ENCODE measurements around the gene SPDYE5.
"Not testable (repeated sequence)": the region's sequence is repeated elsewhere in the genome, so short reads cannot be mapped to it uniquely, and the experiment has no call there.

The SPDYE5 gene, protein sequence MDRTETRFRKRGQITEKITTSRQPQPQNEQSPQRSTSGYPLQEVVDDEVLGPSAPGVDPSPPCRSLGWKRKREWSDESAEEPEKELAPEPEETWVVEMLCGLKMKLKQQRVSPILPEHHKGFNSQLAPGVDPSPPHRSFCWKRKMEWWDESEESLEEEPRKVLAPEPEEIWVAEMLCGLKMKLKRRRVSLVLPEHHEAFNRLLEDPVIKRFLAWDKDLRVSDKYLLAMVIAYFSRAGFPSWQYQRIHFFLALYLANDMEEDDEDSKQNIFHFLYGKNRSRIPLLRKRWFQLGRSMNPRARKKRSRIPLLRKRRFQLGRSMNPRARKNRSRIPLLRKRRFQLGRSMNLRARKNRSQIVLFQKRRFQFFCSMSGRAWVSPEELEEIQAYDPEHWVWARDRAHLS

GRCh38 chr7:75492020-75492419 lies at the start of gene SPDYE5:
TSS of gene SPDYE5 (plus strand) at chr7:75492320. CDS start at chr7:75494048, 1,728 bp downstream.
- not testable (repeated sequence) for H3K36me3 ChIP-seq (ENCODE audit: insufficient read depth, low read length); H3K9me3 ChIP-seq (ENCODE audit: low read length); H3K4me3 ChIP-seq (ENCODE audit: low read length); H2AFZ ChIP-seq (ENCODE audit: low read depth, low read length); H3K27me3 ChIP-seq (ENCODE audit: insufficient read depth, low read length); H3K4me1 ChIP-seq (ENCODE audit: insufficient read depth, low read length)

GRCh38 chr7:75442465-75443111 lies 49.5 kb upstream of the SPDYE5 start:
- peaks cover 24% of the 10 kb centered on the region for H3K36me3 ChIP-seq (ENCODE audit: insufficient read depth, low read length)
- not testable (repeated sequence) for H2AFZ ChIP-seq (ENCODE audit: low read depth, low read length); H3K4me1 ChIP-seq (ENCODE audit: insufficient read depth, low read length); H3K9me3 ChIP-seq (ENCODE audit: low read length); H3K27me3 ChIP-seq (ENCODE audit: insufficient read depth, low read length)
- peak overlapping the region; percentile 73 for H3K4me3 ChIP-seq (ENCODE audit: low read length)

- not testable (repeated sequence) for H3K36me3 ChIP-seq (ENCODE audit: insufficient read depth, low read length); H2AFZ ChIP-seq (ENCODE audit: low read depth, low read length); H3K9me3 ChIP-seq (ENCODE audit: low read length); H3K4me3 ChIP-seq (ENCODE audit: low read length); H3K4me1 ChIP-seq (ENCODE audit: insufficient read depth, low read length); H3K27me3 ChIP-seq (ENCODE audit: insufficient read depth, low read length)
Observed at GRCh38 chr7:75449946-75450345, 42.2 kb upstream of the SPDYE5 start.

GRCh38 chr7:75452494-75452955 lies 39.6 kb upstream of the SPDYE5 start:
- H3K36me3 ChIP-seq (ENCODE audit: insufficient read depth, low read length); H3K4me3 ChIP-seq (ENCODE audit: low read length); H2AFZ ChIP-seq (ENCODE audit: low read depth, low read length); H3K9me3 ChIP-seq (ENCODE audit: low read length); H3K4me1 ChIP-seq (ENCODE audit: insufficient read depth, low read length); H3K27me3 ChIP-seq (ENCODE audit: insufficient read depth, low read length): not testable (repeated sequence)

DNA sequence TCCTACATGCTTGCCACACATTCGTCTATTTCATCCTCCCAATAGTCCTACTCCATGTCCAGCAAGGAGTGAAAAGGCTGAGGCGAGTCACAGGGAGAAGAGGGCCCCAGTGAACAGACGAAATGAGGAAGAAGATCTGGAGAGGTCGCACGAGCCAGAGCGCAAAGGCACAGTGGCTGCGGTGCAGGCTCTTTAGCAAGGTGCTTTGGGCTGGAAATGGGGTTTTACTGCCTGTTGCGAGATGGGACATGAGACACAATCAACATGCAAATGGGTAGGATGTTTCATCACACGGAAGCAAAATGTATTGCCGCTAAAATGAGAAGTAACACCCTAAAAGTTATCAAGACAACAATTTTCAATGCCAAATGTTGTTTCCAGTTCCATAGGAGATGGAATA lies 35.7 kb upstream of the SPDYE5 start:
- H3K4me3 ChIP-seq (ENCODE audit: low read length); H3K4me1 ChIP-seq (ENCODE audit: insufficient read depth, low read length); H3K36me3 ChIP-seq (ENCODE audit: insufficient read depth, low read length); H2AFZ ChIP-seq (ENCODE audit: low read depth, low read length); H3K27me3 ChIP-seq (ENCODE audit: insufficient read depth, low read length); H3K9me3 ChIP-seq (ENCODE audit: low read length): not testable (repeated sequence)

GRCh38 chr7:75458034-75458433 lies 34.1 kb upstream of the SPDYE5 start:
- not testable (repeated sequence) for H3K4me1 ChIP-seq (ENCODE audit: insufficient read depth, low read length); H3K9me3 ChIP-seq (ENCODE audit: low read length); H3K36me3 ChIP-seq (ENCODE audit: insufficient read depth, low read length); H2AFZ ChIP-seq (ENCODE audit: low read depth, low read length); H3K27me3 ChIP-seq (ENCODE audit: insufficient read depth, low read length); H3K4me3 ChIP-seq (ENCODE audit: low read length)

DNA sequence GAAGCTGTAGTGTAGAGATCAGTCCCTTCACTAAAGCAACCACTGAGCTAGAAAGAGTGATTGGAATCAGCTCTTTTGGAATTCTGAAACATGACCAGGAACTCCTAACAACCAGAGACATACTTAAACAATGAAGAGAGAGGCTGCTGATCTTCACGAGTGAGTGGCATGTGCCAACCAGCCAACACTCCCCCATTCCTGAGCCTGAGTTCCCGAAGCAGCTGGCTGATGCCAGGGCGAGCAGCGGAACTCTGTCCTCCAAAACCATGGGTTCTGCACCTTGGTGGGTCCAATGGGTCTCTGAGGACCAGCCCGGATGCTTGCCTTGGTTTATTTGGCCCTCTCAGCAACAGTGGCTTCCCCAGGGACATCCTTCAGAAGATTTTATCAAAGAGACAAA lies 31.6 kb upstream of the SPDYE5 start:
- H2AFZ ChIP-seq (ENCODE audit: low read depth, low read length); H3K36me3 ChIP-seq (ENCODE audit: insufficient read depth, low read length); H3K27me3 ChIP-seq (ENCODE audit: insufficient read depth, low read length); H3K4me1 ChIP-seq (ENCODE audit: insufficient read depth, low read length); H3K4me3 ChIP-seq (ENCODE audit: low read length); H3K9me3 ChIP-seq (ENCODE audit: low read length): not testable (repeated sequence)

GRCh38 chr7:75470166-75470565 lies 22.0 kb upstream of the SPDYE5 start:
- peaks cover 14% of the 10 kb centered on the region for H3K36me3 ChIP-seq (ENCODE audit: insufficient read depth, low read length)
- H3K4me1 ChIP-seq (ENCODE audit: insufficient read depth, low read length); H3K9me3 ChIP-seq (ENCODE audit: low read length); H3K27me3 ChIP-seq (ENCODE audit: insufficient read depth, low read length); H2AFZ ChIP-seq (ENCODE audit: low read depth, low read length); H3K4me3 ChIP-seq (ENCODE audit: low read length): not testable (repeated sequence)

DNA sequence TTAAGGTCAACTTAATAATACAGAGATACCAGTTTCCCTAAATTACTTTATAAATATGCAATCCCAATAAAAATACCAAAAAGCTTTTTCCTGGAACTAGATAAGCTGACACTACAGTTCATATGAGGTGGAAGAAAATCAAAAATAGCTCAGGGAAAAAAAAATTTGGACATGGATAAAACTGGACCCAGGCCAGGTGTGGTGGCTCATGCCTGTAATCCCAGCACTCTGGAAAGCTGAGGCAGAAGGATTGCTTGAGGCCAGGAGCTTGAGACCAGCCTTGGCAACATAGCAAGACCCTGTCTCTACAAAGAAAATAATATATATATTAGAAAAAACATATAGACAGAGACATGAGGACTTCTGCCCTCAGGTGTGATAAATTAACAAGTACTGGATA lies 14.7 kb upstream of the SPDYE5 start:
- not testable (repeated sequence) for H3K27me3 ChIP-seq (ENCODE audit: insufficient read depth, low read length); H3K4me3 ChIP-seq (ENCODE audit: low read length); H3K36me3 ChIP-seq (ENCODE audit: insufficient read depth, low read length); H3K9me3 ChIP-seq (ENCODE audit: low read length); H3K4me1 ChIP-seq (ENCODE audit: insufficient read depth, low read length); H2AFZ ChIP-seq (ENCODE audit: low read depth, low read length)

DNA sequence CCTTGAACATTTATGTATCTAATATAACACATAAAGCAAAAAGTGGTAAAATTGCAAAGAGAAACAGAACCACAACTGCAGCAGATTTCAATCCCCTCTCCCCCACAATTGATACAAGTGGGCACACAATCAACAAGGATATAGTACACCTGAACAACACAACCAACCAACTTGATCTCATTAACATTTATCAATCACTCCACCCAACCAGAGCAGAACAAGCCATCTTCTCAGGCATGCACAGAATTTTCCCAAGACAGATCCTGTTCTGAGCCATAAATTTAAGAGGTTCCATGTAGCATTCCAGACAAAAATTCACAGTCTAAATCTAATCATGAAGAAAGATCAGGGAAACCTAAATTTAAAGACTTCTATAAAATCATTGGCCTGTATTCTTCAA lies 11.8 kb upstream of the SPDYE5 start:
- not testable (repeated sequence) for H3K4me3 ChIP-seq (ENCODE audit: low read length); H3K36me3 ChIP-seq (ENCODE audit: insufficient read depth, low read length); H3K9me3 ChIP-seq (ENCODE audit: low read length); H3K27me3 ChIP-seq (ENCODE audit: insufficient read depth, low read length); H3K4me1 ChIP-seq (ENCODE audit: insufficient read depth, low read length); H2AFZ ChIP-seq (ENCODE audit: low read depth, low read length)

GRCh38 chr7:75485355-75485978 lies 6.7 kb upstream of the SPDYE5 start:
- not testable (repeated sequence) for H3K9me3 ChIP-seq (ENCODE audit: low read length); H3K36me3 ChIP-seq (ENCODE audit: insufficient read depth, low read length); H3K27me3 ChIP-seq (ENCODE audit: insufficient read depth, low read length); H3K4me1 ChIP-seq (ENCODE audit: insufficient read depth, low read length)
- Histone ChIP-seq H3K4me3 (ENCODE audit: low read length) (peak overlapping the region; percentile 71), H2AFZ (ENCODE audit: low read depth, low read length) (peak overlapping the region; percentile 12)

- H3K4me1 ChIP-seq (ENCODE audit: insufficient read depth, low read length); H3K9me3 ChIP-seq (ENCODE audit: low read length); H3K27me3 ChIP-seq (ENCODE audit: insufficient read depth, low read length); H3K36me3 ChIP-seq (ENCODE audit: insufficient read depth, low read length): not testable (repeated sequence)
- Histone ChIP-seq H3K4me3 (ENCODE audit: low read length) (peak within 1 kb of the TSS; percentile 71), H2AFZ (ENCODE audit: low read depth, low read length) (peak within 1 kb of the TSS; percentile 12)
Observed at GRCh38 chr7:75485979-75486643, 6.0 kb upstream of the SPDYE5 start, which contains the start of gene POM121C. TSS of gene POM121C (minus strand) at chr7:75486299. CDS start at chr7:75441496, 44,803 bp downstream.

DNA sequence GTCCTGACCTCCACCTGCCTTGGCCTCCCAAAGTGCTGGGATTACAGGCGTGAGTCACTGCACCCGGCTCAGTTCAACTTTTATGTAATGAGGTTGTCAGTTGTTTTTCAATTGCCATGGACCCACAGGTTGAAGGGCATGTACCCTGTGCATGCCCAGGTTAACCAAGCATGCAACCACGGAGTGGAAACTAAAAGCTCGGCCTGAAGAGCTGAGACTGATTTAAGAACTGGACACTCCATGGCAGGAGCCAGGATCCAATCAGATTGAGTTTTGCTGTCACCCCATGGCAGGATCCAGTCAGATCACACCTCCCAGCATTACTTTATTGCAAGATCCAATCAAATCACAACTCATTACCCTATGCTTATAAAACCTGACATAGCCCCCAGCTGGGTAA lies 16.9 kb downstream of the SPDYE5 start:
- H3K4me1 ChIP-seq (ENCODE audit: insufficient read depth, low read length); H3K36me3 ChIP-seq (ENCODE audit: insufficient read depth, low read length): not testable (repeated sequence)

More for the DNA sequence above, 16.9 kb downstream of the SPDYE5 start:
- not testable (repeated sequence) for H3K27me3 ChIP-seq (ENCODE audit: insufficient read depth, low read length); H2AFZ ChIP-seq (ENCODE audit: low read depth, low read length); H3K9me3 ChIP-seq (ENCODE audit: low read length); H3K4me3 ChIP-seq (ENCODE audit: low read length)

Data from neuron (in vitro differentiated cells).